NT2/D1 (cell line): ENCODE measurements around the gene KIR3DL3.
"Not testable (repeated sequence)": the region's sequence is repeated elsewhere in the genome, so short reads cannot be mapped to it uniquely, and the experiment has no call there.

Source experiments
- DNase-seq: peaks from one replicate; pipeline ENCODE4 v3.0.0-alpha.2; 2011; ENCODE audit warnings: low read depth, low spot score
- H3K27me3 ChIP-seq: 2 replicates; pipeline ENCODE4 v1.6.0; 2011; ENCODE audit warnings: mild to moderate bottlenecking; ENCODE audit not compliant: insufficient read length, insufficient read depth
- H3K36me3 ChIP-seq: 2 replicates; pipeline ENCODE4 v1.6.1; 2011; ENCODE audit warnings: mild to moderate bottlenecking, low read length, mixed read lengths; ENCODE audit not compliant: insufficient read depth, insufficient read length
- H3K4me1 ChIP-seq: 2 replicates; pipeline ENCODE4 v1.5.1; 2011; ENCODE audit not compliant: insufficient read depth, insufficient read length
- H3K4me3 ChIP-seq: 2 replicates; pipeline ENCODE4 v1.5.1; 2011; ENCODE audit warnings: low read depth; ENCODE audit not compliant: insufficient read length
- H3K9ac ChIP-seq: 2 replicates; pipeline ENCODE4 v1.6.0; 2011; ENCODE audit warnings: low read depth; ENCODE audit not compliant: insufficient read length
- H3K9me3 ChIP-seq: 2 replicates; pipeline ENCODE4 v1.5.1; 2011; ENCODE audit warnings: mild to moderate bottlenecking, low read length; ENCODE audit not compliant: insufficient read depth
- SUZ12 ChIP-seq: IDR thresholded peaks from 2 replicates; pipeline ENCODE4 v1.6.1; 2011; ENCODE audit not compliant: insufficient read length, insufficient read depth; ENCODE audit errors: extremely low read depth
- YY1 ChIP-seq: IDR thresholded peaks from 2 replicates; pipeline ENCODE4 v1.6.1; 2011; ENCODE audit not compliant: insufficient read length, insufficient read depth
- ZNF274 ChIP-seq: IDR thresholded peaks from 2 replicates; pipeline ENCODE4 v1.6.1; 2011; ENCODE audit warnings: mild to moderate bottlenecking, low read depth, low read length

The KIR3DL3 gene

DNA sequence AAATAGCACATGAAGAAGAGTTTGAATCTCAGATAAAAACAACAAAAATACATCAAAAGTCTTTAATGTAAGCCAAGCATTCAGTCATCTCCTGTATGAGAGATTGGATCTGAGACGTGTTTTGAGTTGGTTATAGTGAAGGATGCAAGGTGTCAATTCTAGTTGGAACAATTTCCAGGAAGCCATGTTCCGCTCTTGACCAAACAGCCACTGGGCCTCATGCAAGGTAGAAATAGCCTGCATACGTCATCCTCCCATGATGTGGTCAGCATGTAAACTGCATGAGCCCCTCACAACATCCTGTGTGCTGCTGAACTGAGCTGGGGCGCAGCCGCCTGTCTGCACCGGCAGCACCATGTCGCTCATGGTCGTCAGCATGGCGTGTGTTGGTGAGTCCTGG lies at the start of gene KIR3DL3:
TSS of gene KIR3DL3 (plus strand) at position 301 of the 400 bp plus-strand sequence. CDS start at position 356, 55 bp downstream.
- TF ChIP-seq ZNF274 (no peak), YY1 (no peak)
- no peaks in the 10 kb centered on the region for H3K36me3 ChIP-seq
- no peak within 1 kb of the TSS for H3K9ac ChIP-seq
- H3K4me3 ChIP-seq = no peak within 1 kb of the TSS
- no peak for DNase-seq
- H3K4me1 ChIP-seq = no peaks in the 10 kb centered on the region
- H3K9me3 ChIP-seq = peaks cover 6% of the 10 kb centered on the region; the same call in 1 of the 2 replicates
- H3K27me3 ChIP-seq = peaks cover 27% of the 10 kb centered on the region

DNA sequence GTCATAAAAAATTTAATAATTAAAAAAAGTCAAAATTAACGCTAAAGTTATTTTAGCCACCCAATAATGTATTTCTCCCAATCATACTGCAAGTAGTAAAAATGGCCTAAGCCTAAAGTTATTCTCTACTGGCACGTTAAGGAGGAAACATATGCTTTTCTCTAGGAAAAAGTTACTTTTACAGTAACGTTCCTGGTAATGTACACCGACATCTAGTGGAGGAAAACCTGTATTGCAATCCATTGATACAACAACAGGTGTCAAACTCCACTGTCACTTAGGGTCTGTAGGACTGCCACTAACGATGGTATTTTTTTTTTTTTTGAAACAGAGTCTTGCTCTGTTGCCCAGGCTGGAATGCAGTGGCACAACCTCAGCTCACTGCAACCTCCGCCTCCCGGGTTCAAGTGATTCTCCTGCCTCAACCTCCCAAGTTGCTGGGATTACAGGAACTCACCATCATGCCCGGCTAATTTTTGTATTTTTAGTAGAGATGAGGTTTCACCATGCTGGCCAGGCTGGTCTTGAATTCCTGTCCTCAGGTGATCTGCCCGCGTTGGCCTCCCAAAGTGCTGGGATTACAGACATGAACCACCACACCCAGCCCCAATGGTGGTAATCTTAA lies 47.9 kb upstream of the KIR3DL3 start:
- H3K4me1 ChIP-seq, H3K9ac ChIP-seq, H3K9me3 ChIP-seq, H3K36me3 ChIP-seq, H3K27me3 ChIP-seq, DNase-seq, H3K4me3 ChIP-seq: not testable (repeated sequence)

DNA sequence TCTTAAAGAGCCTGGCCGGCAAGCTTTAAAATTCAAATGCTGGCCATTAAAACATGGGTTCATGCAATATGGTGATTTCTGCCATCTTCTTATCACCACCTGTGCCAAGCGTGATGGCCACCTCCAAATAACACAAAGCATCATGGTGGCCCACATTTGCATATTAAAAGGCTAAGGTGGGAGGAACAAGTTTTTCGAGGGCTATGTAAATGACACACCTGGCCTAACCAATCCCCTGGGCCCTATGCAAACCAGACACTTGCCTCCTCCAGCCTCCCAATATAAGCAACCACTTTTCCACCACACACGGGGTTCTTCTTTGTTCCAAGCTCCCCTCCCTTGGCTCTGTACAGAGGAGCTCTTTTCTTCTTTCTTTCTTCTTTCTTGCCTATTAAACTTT lies 47.0 kb upstream of the KIR3DL3 start:
- TF ChIP-seq ZNF274 (no peak), YY1 (no peak), SUZ12 (no peak)
- no peaks in the 10 kb centered on the region for H3K36me3 ChIP-seq
- no peak for DNase-seq
- no peak overlapping the region for H3K4me3 ChIP-seq
- H3K4me1 ChIP-seq = no peaks in the 10 kb centered on the region
- H3K27me3 ChIP-seq = peaks cover 7% of the 10 kb centered on the region
- no peak overlapping the region for H3K9ac ChIP-seq
- H3K9me3 ChIP-seq = no peaks in the 10 kb centered on the region

DNA sequence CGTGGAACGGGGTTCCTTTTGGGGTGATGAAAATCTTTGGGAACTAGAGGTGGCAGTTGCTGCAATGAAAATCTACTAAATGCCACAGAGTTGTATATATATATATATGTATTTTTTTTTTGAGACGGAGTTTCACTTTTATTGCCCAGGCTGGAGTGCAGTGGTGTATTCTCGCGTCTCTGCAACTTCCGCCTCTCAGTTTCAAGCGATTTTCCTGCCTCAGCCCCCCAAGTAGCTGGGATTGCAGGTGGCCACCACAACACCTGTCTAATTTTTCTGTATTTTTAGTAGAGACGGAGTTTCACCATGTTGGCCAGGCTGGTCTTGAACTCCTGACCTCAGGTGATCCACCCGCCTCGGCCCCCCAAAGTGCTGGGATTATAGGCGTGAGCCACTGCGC lies 42.6 kb upstream of the KIR3DL3 start:
- H3K9ac ChIP-seq, H3K9me3 ChIP-seq, DNase-seq: not testable (repeated sequence)

DNA sequence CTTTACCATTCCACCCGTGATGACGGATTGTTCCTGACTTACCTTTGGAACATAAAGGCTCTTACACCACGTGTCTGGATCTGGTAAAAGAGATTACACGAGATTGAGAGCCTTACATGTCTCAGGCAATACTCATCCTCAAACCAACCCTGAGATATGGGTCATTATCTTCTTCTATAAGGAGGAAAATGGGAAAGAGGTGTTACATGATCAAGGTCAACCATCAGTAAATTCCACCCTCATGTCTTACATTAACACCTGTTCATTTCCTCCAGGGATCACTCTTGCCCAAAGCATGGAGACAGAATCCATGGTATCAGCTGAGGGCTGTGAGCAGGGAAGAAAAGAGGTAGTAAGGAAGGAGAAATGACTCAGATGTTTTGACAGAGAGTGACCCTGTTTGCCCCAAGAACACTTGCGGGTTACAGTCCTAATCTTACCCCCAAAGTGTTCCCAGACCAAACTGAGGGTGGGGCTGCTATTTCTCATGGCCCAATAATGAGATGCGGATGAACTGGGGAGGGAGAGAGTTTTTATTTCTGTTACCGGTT lies 41.9 kb upstream of the KIR3DL3 start:
- TF ChIP-seq SUZ12 (no peak), ZNF274 (no peak), YY1 (no peak)
- H3K9me3 ChIP-seq = no peaks in the 10 kb centered on the region
- no peaks in the 10 kb centered on the region for H3K36me3 ChIP-seq
- no peak overlapping the region for H3K9ac ChIP-seq
- H3K27me3 ChIP-seq = peaks cover 30% of the 10 kb centered on the region
- H3K4me3 ChIP-seq = no peak overlapping the region
- H3K4me1 ChIP-seq = no peaks in the 10 kb centered on the region
- no peak for DNase-seq

More for the DNA sequence above, 42.6 kb upstream of the KIR3DL3 start:
- peaks cover 23% of the 10 kb centered on the region for H3K27me3 ChIP-seq
- not testable (repeated sequence) for H3K4me1 ChIP-seq, H3K36me3 ChIP-seq, H3K4me3 ChIP-seq

DNA sequence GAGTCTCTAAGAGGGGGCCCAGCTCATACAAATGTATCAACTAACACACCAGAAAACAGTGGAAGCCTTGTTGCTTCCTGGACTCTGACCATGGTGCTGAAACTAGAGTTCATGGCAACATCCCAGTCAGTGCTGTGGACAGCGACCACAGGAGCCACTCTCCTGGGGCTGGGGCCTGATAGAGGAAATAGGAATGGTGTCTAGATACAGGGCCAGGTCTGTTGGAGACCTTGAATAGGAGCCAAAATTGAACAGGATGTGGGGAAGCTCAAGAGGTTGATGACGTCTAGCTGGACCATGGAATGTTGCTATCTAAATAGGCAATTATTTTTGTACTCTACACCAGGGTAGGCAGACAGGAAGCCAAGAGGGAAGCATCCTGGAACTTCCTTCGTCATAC lies 39.7 kb upstream of the KIR3DL3 start:
- Histone ChIP-seq H3K4me3 (no peak overlapping the region), H3K27me3 (peaks cover 43% of the 10 kb centered on the region), H3K4me1 (no peaks in the 10 kb centered on the region), H3K9me3 (no peaks in the 10 kb centered on the region), H3K9ac (no peak overlapping the region), H3K36me3 (no peaks in the 10 kb centered on the region)
- DNase-seq = peak; percentile 57
- TF ChIP-seq YY1 (no peak), SUZ12 (no peak), ZNF274 (no peak)

DNA sequence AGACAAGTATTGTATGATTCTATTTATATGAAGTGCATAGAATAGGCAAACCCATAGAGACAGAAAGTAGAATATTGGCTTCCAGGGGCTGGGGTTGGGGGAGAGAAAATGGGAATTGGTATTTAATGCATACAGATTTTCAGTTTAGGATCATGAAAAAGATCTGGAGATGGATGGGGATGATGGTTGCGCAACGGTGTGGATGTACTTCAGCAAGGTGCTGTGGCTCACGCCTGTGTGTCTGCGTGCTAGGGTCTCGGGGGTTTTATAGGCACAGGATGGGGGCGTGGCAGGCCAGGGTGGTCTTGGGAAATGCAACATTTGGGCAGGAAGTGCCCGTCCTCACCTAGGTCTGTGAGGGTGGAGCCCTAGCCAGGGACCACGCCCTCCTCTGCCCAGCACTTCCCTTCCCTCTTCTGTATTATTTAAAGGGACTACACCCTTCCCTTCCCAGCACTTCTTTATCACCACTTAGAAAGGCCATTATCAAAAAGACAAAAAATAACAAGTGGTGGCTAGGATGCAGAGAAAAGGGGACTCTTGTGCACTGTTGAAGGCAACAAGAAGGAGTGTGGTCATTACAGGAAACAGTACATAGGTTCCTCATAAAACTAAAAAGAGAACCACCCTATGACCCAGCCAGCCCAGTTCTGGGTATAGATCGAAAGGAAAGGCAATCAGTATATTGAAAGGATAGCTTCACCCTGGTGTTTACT lies 32.5 kb upstream of the KIR3DL3 start:
- no peaks in the 10 kb centered on the region for H3K4me1 ChIP-seq
- no peak for DNase-seq
- H3K36me3 ChIP-seq = no peaks in the 10 kb centered on the region
- no peaks in the 10 kb centered on the region for H3K9me3 ChIP-seq
- H3K9ac ChIP-seq = no peak overlapping the region
- no peak overlapping the region for H3K4me3 ChIP-seq
- peaks cover 42% of the 10 kb centered on the region for H3K27me3 ChIP-seq
- no peak for TF ChIP-seq ZNF274

DNA sequence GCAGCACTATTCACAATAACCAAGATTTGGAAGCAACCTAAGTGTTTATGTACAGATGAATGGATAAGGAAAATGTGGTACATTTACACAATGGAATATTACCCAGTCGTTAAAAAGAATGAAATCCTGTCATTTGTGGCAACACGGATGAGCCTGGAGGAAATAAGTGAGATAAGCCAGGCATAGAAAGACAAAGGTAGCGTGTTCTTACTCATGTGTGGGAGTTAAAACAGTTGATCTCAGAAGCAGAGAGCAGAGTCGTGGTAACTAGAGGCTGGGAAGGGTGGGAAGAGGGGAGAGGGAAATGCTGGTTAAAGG lies 32.0 kb upstream of the KIR3DL3 start:
- TF ChIP-seq SUZ12 (no peak), ZNF274 (no peak), YY1 (no peak)
- H3K27me3 ChIP-seq = peaks cover 37% of the 10 kb centered on the region
- no peaks in the 10 kb centered on the region for H3K4me1 ChIP-seq
- H3K9ac ChIP-seq = no peak overlapping the region
- no peaks in the 10 kb centered on the region for H3K9me3 ChIP-seq
- H3K36me3 ChIP-seq = no peaks in the 10 kb centered on the region
- no peak overlapping the region for H3K4me3 ChIP-seq
- no peak for DNase-seq
